ENCODE results near the gene ZC3H18.

The ZC3H18 gene

DNA sequence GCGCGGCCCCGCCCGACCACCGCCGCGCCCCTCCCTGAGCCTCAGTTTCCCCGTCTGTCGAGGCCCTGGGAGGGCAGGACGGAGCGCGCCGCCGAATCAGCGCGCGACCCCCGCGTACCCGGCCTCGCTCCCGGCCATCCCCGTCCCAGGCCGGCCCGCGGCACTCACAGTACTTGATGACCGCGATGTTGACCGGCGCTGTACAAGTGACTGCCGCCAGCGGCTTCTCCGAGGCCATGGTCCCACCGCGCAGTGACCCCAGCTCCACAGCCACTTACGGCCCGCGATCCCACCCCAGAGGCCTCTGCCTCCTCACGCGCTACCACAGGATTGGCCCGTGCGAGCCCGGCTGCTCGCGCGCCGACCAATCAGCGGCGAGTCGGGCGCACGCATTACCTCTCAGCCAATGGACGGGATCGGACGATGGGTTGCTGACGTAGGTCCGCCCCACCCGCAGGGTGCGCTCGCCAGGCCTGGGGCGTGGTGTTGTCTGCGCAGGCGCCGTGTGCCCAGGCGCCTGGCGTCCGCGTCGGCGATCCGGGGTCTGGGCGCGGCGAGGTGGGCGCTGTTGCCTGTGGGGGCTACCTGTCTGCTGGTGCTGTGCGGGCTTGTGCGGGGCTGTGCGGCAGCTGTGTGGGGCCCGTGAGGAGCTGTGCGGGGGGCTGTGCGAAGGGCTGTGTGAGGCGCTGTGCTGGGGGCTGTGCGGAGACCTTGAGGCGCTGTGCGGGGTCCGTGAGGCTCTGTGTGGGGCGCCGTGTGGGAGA lies 92.8 kb downstream of the ZC3H18 start, which contains the start of gene MVD:
Gene MVD (minus strand): TSS at position 249 of the 764 bp plus-strand sequence. CDS start 11 bp downstream, at position 238.
- Histone ChIP-seq H3F3A (ENCODE audit: insufficient read depth, low read length) (no peaks in the 10 kb centered on the region), H3K4me3 (ENCODE audit: low read length) (peak within 1 kb of the TSS; percentile 75), H3K27ac (ENCODE audit: low read length) (peak within 1 kb of the TSS; percentile 25; the same call in 1 of the 2 replicates), H2AFZ (ENCODE audit: low read length) (peak within 1 kb of the TSS; percentile 67; the same call in 1 of the 2 replicates), H3K4me1 (ENCODE audit: low read length) (no peaks in the 10 kb centered on the region), H4K20me1 (ENCODE audit: insufficient read depth, low read length) (no peaks in the 10 kb centered on the region), H3K27me3 (replicated peaks; ENCODE audit: insufficient read depth, low read length) (no peaks in the 10 kb centered on the region), H3K9me2 (replicated peaks; ENCODE audit: insufficient read depth, low read length) (no peaks in the 10 kb centered on the region), H3K9ac (ENCODE audit: low read length) (peak within 1 kb of the TSS; percentile 78), H3K9me3 (replicated peaks; ENCODE audit: insufficient read depth, low read length) (no peaks in the 10 kb centered on the region), H3K79me2 (ENCODE audit: low read length) (peaks cover 13% of the 10 kb centered on the region), H3K36me3 (replicated peaks; ENCODE audit: insufficient read depth, low read length) (no peaks in the 10 kb centered on the region), H3K4me2 (ENCODE audit: low read depth, low read length) (peak within 1 kb of the TSS; percentile 63)
- TF ChIP-seq, protein P1, sequence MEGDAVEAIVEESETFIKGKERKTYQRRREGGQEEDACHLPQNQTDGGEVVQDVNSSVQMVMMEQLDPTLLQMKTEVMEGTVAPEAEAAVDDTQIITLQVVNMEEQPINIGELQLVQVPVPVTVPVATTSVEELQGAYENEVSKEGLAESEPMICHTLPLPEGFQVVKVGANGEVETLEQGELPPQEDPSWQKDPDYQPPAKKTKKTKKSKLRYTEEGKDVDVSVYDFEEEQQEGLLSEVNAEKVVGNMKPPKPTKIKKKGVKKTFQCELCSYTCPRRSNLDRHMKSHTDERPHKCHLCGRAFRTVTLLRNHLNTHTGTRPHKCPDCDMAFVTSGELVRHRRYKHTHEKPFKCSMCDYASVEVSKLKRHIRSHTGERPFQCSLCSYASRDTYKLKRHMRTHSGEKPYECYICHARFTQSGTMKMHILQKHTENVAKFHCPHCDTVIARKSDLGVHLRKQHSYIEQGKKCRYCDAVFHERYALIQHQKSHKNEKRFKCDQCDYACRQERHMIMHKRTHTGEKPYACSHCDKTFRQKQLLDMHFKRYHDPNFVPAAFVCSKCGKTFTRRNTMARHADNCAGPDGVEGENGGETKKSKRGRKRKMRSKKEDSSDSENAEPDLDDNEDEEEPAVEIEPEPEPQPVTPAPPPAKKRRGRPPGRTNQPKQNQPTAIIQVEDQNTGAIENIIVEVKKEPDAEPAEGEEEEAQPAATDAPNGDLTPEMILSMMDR (IDR thresholded peaks at IDR 0.05; ENCODE audit: low read length): peak; percentile 2; the same call in 1 of the 2 replicates
- TF ChIP-seq EZH2phosphoT487 (IDR thresholded peaks at IDR 0.05; ENCODE audit: low read length) (no peak), EZH2 (optimal IDR thresholded peaks at IDR 0.05; ENCODE audit: low read depth, low read length) (no peak)
- peak; percentile 91 for DNase-seq

DNA sequence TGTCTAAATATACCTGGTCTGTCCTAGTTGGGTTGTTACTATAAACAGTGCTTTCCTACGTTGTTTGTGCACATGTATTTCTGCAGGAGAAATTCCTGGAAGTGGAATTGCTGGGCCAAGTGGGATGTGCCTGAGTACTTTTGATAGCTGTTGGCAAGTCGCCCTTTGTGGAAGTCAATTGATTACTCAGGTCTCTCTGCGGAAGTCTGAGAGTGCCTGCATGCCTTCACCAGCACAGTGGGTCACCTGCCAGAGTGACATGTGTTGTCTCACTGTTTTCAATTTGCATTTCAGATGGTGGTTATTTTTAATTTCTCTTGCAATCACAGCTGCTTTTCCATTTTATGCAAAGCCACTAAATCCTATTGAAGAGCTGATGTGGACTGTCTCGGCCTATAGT lies 94.9 kb downstream of the ZC3H18 start:
- no peaks in the 10 kb centered on the region for H3K9me2 ChIP-seq (replicated peaks; ENCODE audit: insufficient read depth, low read length)
- no peak overlapping the region for H3K4me3 ChIP-seq (ENCODE audit: low read length)
- no peak for DNase-seq
- H3K9me3 ChIP-seq (replicated peaks; ENCODE audit: insufficient read depth, low read length): no peaks in the 10 kb centered on the region
- H3K4me1 ChIP-seq (ENCODE audit: low read length): no peaks in the 10 kb centered on the region
- no peaks in the 10 kb centered on the region for H4K20me1 ChIP-seq (ENCODE audit: insufficient read depth, low read length)
- H3K36me3 ChIP-seq (replicated peaks; ENCODE audit: insufficient read depth, low read length): no peaks in the 10 kb centered on the region
- H3K27ac ChIP-seq (ENCODE audit: low read length): no peak overlapping the region
- H3K27me3 ChIP-seq (replicated peaks; ENCODE audit: insufficient read depth, low read length): no peaks in the 10 kb centered on the region
- no peak overlapping the region for H3K4me2 ChIP-seq (ENCODE audit: low read depth, low read length)
- no peak overlapping the region for H3K9ac ChIP-seq (ENCODE audit: low read length)
- H2AFZ ChIP-seq (ENCODE audit: low read length): no peak overlapping the region
- TF ChIP-seq EZH2phosphoT487 (IDR thresholded peaks at IDR 0.05; ENCODE audit: low read length) (no peak), EZH2 (optimal IDR thresholded peaks at IDR 0.05; ENCODE audit: low read depth, low read length) (no peak)
- TF ChIP-seq, protein P1 (IDR thresholded peaks at IDR 0.05; ENCODE audit: low read length): no peak
- peaks cover 10% of the 10 kb centered on the region for H3K79me2 ChIP-seq (ENCODE audit: low read length)
- H3F3A ChIP-seq (ENCODE audit: insufficient read depth, low read length): no peaks in the 10 kb centered on the region

- Histone ChIP-seq H3F3A (ENCODE audit: insufficient read depth, low read length) (no peaks in the 10 kb centered on the region), H3K9me2 (replicated peaks; ENCODE audit: insufficient read depth, low read length) (no peaks in the 10 kb centered on the region)
Measured at GRCh38 chr16:88665570-88665969, 95.4 kb downstream of the ZC3H18 start.

More at GRCh38 chr16:88665570-88665969, 95.4 kb downstream of the ZC3H18 start:
- H3K79me2 ChIP-seq (ENCODE audit: low read length): peaks cover 10% of the 10 kb centered on the region
- H3K9me3 ChIP-seq (replicated peaks; ENCODE audit: insufficient read depth, low read length): no peaks in the 10 kb centered on the region
- no peak overlapping the region for H3K4me3 ChIP-seq (ENCODE audit: low read length)
- H3K4me2 ChIP-seq (ENCODE audit: low read depth, low read length): no peak overlapping the region
- DNase-seq: no peak
- no peak overlapping the region for H3K27ac ChIP-seq (ENCODE audit: low read length)
- no peak overlapping the region for H3K9ac ChIP-seq (ENCODE audit: low read length)
- TF ChIP-seq EZH2phosphoT487 (IDR thresholded peaks at IDR 0.05; ENCODE audit: low read length) (no peak), EZH2 (optimal IDR thresholded peaks at IDR 0.05; ENCODE audit: low read depth, low read length) (no peak)
- TF ChIP-seq, protein P1 (IDR thresholded peaks at IDR 0.05; ENCODE audit: low read length): no peak
- no peak overlapping the region for H2AFZ ChIP-seq (ENCODE audit: low read length)
- H3K27me3 ChIP-seq (replicated peaks; ENCODE audit: insufficient read depth, low read length): no peaks in the 10 kb centered on the region
- no peaks in the 10 kb centered on the region for H3K36me3 ChIP-seq (replicated peaks; ENCODE audit: insufficient read depth, low read length)
- H4K20me1 ChIP-seq (ENCODE audit: insufficient read depth, low read length): no peaks in the 10 kb centered on the region
- no peaks in the 10 kb centered on the region for H3K4me1 ChIP-seq (ENCODE audit: low read length)

Measured in MM.1S (cell line).